Measurements from ENCODE around the gene TTF1.

GRCh38 chr9:132370592-132370991 lies 36.0 kb downstream of the TTF1 start:
- TF ChIP-seq, protein P1, sequence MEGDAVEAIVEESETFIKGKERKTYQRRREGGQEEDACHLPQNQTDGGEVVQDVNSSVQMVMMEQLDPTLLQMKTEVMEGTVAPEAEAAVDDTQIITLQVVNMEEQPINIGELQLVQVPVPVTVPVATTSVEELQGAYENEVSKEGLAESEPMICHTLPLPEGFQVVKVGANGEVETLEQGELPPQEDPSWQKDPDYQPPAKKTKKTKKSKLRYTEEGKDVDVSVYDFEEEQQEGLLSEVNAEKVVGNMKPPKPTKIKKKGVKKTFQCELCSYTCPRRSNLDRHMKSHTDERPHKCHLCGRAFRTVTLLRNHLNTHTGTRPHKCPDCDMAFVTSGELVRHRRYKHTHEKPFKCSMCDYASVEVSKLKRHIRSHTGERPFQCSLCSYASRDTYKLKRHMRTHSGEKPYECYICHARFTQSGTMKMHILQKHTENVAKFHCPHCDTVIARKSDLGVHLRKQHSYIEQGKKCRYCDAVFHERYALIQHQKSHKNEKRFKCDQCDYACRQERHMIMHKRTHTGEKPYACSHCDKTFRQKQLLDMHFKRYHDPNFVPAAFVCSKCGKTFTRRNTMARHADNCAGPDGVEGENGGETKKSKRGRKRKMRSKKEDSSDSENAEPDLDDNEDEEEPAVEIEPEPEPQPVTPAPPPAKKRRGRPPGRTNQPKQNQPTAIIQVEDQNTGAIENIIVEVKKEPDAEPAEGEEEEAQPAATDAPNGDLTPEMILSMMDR (IDR thresholded peaks at IDR 0.05), result no peak
- TF ChIP-seq FOXK1 (CRISPR knock-in tag; IDR thresholded peaks at IDR 0.05) (no peak), ZNF138 (CRISPR knock-in tag; conservative IDR thresholded peaks at IDR 0.05) (no peak), FOXP1 (CRISPR knock-in tag; IDR thresholded peaks at IDR 0.05; ENCODE audit: borderline replicate concordance) (no peak), KAT7 (CRISPR knock-in tag; IDR thresholded peaks at IDR 0.05; ENCODE audit: borderline replicate concordance) (no peak), FOXJ3 (CRISPR knock-in tag; IDR thresholded peaks at IDR 0.05; ENCODE audit: borderline replicate concordance) (no peak), NR1H2 (CRISPR knock-in tag; IDR thresholded peaks at IDR 0.05) (no peak)
- TF ChIP-seq, protein P2, sequence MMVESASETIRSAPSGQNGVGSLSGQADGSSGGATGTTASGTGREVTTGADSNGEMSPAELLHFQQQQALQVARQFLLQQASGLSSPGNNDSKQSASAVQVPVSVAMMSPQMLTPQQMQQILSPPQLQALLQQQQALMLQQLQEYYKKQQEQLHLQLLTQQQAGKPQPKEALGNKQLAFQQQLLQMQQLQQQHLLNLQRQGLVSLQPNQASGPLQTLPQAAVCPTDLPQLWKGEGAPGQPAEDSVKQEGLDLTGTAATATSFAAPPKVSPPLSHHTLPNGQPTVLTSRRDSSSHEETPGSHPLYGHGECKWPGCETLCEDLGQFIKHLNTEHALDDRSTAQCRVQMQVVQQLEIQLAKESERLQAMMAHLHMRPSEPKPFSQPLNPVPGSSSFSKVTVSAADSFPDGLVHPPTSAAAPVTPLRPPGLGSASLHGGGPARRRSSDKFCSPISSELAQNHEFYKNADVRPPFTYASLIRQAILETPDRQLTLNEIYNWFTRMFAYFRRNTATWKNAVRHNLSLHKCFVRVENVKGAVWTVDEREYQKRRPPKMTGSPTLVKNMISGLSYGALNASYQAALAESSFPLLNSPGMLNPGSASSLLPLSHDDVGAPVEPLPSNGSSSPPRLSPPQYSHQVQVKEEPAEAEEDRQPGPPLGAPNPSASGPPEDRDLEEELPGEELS (CRISPR knock-in tag; IDR thresholded peaks at IDR 0.05), result no peak
- TF ChIP-seq, protein P3, sequence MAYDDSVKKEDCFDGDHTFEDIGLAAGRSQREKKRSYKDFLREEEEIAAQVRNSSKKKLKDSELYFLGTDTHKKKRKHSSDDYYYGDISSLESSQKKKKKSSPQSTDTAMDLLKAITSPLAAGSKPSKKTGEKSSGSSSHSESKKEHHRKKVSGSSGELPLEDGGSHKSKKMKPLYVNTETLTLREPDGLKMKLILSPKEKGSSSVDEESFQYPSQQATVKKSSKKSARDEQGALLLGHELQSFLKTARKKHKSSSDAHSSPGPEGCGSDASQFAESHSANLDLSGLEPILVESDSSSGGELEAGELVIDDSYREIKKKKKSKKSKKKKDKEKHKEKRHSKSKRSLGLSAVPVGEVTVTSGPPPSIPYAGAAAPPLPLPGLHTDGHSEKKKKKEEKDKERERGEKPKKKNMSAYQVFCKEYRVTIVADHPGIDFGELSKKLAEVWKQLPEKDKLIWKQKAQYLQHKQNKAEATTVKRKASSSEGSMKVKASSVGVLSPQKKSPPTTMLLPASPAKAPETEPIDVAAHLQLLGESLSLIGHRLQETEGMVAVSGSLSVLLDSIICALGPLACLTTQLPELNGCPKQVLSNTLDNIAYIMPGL (CRISPR knock-in tag; IDR thresholded peaks at IDR 0.05), result no peak
- TF ChIP-seq, protein P4, sequence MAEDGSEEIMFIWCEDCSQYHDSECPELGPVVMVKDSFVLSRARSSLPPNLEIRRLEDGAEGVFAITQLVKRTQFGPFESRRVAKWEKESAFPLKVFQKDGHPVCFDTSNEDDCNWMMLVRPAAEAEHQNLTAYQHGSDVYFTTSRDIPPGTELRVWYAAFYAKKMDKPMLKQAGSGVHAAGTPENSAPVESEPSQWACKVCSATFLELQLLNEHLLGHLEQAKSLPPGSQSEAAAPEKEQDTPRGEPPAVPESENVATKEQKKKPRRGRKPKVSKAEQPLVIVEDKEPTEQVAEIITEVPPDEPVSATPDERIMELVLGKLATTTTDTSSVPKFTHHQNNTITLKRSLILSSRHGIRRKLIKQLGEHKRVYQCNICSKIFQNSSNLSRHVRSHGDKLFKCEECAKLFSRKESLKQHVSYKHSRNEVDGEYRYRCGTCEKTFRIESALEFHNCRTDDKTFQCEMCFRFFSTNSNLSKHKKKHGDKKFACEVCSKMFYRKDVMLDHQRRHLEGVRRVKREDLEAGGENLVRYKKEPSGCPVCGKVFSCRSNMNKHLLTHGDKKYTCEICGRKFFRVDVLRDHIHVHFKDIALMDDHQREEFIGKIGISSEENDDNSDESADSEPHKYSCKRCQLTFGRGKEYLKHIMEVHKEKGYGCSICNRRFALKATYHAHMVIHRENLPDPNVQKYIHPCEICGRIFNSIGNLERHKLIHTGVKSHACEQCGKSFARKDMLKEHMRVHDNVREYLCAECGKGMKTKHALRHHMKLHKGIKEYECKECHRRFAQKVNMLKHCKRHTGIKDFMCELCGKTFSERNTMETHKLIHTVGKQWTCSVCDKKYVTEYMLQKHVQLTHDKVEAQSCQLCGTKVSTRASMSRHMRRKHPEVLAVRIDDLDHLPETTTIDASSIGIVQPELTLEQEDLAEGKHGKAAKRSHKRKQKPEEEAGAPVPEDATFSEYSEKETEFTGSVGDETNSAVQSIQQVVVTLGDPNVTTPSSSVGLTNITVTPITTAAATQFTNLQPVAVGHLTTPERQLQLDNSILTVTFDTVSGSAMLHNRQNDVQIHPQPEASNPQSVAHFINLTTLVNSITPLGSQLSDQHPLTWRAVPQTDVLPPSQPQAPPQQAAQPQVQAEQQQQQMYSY (CRISPR knock-in tag; IDR thresholded peaks at IDR 0.05), result no peak

All from WTC11 (cell line).